GM13976 (cell line): ENCODE data around the gene PLOD2.

Experiments
- DNase-seq: peaks from one replicate; pipeline ENCODE4 v3.0.0; 2012; ENCODE audit warnings: low spot score
- CTCF ChIP-seq: IDR thresholded peaks from 2 replicates; pipeline ENCODE4 v1.5.1; 2012; ENCODE audit warnings: borderline replicate concordance, mild to moderate bottlenecking; ENCODE audit not compliant: insufficient read depth; ENCODE audit errors: extremely low read depth, missing control alignments, control extremely low read depth
- in situ Hi-C: fragments of 300-500 bp; cut with MboI; formaldehyde crosslinking; loops from one replicate; pipeline ENCODE4 v1.12.0; 2022; ENCODE audit warnings: low sequenced_read_pairs, mixed read lengths, inconsistent platforms; ENCODE audit not compliant: unreplicated experiment

Gene PLOD2

GRCh38 chr3:146195605-146196004 lies 34.6 kb upstream of the PLOD2 start:
- DNase-seq = no peak
- no peak for TF ChIP-seq CTCF
- in situ Hi-C loops = no loop called here

- no peak for DNase-seq
- in situ Hi-C loops = no loop called here
- no peak for TF ChIP-seq CTCF
Observed at GRCh38 chr3:146195030-146195429, 34.0 kb upstream of the PLOD2 start.

GRCh38 chr3:146191051-146191450 lies 30.1 kb upstream of the PLOD2 start:
- in situ Hi-C loops = no loop called here
- no peak for TF ChIP-seq CTCF

GRCh38 chr3:146189519-146190173 lies 28.7 kb upstream of the PLOD2 start:
- peak; percentile 48 for DNase-seq
- peak; percentile 69 for TF ChIP-seq CTCF
- in situ Hi-C loops = no loop called here

More at GRCh38 chr3:146191051-146191450, 30.1 kb upstream of the PLOD2 start:
- no peak for DNase-seq

- TF ChIP-seq CTCF = no peak
- DNase-seq = no peak
- in situ Hi-C loops = no loop called here
Observed at GRCh38 chr3:146187334-146187950, 26.5 kb upstream of the PLOD2 start.

- in situ Hi-C loops = no loop called here
- no peak for DNase-seq
- TF ChIP-seq CTCF = no peak
Observed at GRCh38 chr3:146184241-146185015, 23.4 kb upstream of the PLOD2 start.
